Measurements from ENCODE around the gene ABCC5. TPM values are rescaled to one million over a fixed set of nuclear protein-coding genes. Genes with fewer than 3 reads are reported as not detected.

The ABCC5 gene
- total RNA-seq, 1 donor from 2014 or later, result 52.0 TPM

GRCh38 chr3:183885766-183886165 is 131.9 kb downstream of the ABCC5 start:
- Mint-ChIP-seq H3K36me3 (ENCODE audit: low read depth, unreplicated experiment) (no peaks in the 10 kb centered on the region), H3K27ac (ENCODE audit: unreplicated experiment) (no peak overlapping the region), H3K4me3 (ENCODE audit: unreplicated experiment) (peak overlapping the region; percentile 99), H3K27me3 (ENCODE audit: low read depth, unreplicated experiment) (peaks cover 18% of the 10 kb centered on the region), H3K9me3 (ENCODE audit: unreplicated experiment) (no peaks in the 10 kb centered on the region), H3K4me1 (ENCODE audit: low read depth, unreplicated experiment) (peaks cover 13% of the 10 kb centered on the region)
- H3K4me2 ChIP-seq (ENCODE audit: low read length), result no peak overlapping the region
- peaks cover 24% of the 10 kb centered on the region for H4K20me1 ChIP-seq (ENCODE audit: insufficient read depth, low read length)
- H3K79me2 ChIP-seq (ENCODE audit: insufficient read depth, low read length), result peaks cover 41% of the 10 kb centered on the region
- H3K27ac ChIP-seq (ENCODE audit: low read depth, low read length), result no peak overlapping the region
- peaks cover 9% of the 10 kb centered on the region for H3K4me1 ChIP-seq (ENCODE audit: insufficient read depth, low read length)
- no peak overlapping the region for H2AFZ ChIP-seq (ENCODE audit: low read depth, low read length)
- H3K9me3 ChIP-seq (ENCODE audit: insufficient read depth, low read depth, low read length), result no peaks in the 10 kb centered on the region
- TF ChIP-seq EZH2 (IDR thresholded peaks at IDR 0.05; ENCODE audit: insufficient read depth, low read length), result no peak
- TF ChIP-seq, protein P1, sequence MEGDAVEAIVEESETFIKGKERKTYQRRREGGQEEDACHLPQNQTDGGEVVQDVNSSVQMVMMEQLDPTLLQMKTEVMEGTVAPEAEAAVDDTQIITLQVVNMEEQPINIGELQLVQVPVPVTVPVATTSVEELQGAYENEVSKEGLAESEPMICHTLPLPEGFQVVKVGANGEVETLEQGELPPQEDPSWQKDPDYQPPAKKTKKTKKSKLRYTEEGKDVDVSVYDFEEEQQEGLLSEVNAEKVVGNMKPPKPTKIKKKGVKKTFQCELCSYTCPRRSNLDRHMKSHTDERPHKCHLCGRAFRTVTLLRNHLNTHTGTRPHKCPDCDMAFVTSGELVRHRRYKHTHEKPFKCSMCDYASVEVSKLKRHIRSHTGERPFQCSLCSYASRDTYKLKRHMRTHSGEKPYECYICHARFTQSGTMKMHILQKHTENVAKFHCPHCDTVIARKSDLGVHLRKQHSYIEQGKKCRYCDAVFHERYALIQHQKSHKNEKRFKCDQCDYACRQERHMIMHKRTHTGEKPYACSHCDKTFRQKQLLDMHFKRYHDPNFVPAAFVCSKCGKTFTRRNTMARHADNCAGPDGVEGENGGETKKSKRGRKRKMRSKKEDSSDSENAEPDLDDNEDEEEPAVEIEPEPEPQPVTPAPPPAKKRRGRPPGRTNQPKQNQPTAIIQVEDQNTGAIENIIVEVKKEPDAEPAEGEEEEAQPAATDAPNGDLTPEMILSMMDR (IDR thresholded peaks at IDR 0.05; ENCODE audit: insufficient read depth, low read depth, low read length), result no peak
- no peak for DNase-seq (ENCODE audit: low read depth)
- no peak for FAIRE-seq
- no peak overlapping the region for H3K9ac ChIP-seq (ENCODE audit: low read length)
- peaks cover 9% of the 10 kb centered on the region for H3K27me3 ChIP-seq (ENCODE audit: insufficient read depth, low read length)
- no peak overlapping the region for H3K4me3 ChIP-seq (ENCODE audit: insufficient read depth, low read depth, low read length)
- no peaks in the 10 kb centered on the region for H3K36me3 ChIP-seq (ENCODE audit: insufficient read depth, low read length)

DNA sequence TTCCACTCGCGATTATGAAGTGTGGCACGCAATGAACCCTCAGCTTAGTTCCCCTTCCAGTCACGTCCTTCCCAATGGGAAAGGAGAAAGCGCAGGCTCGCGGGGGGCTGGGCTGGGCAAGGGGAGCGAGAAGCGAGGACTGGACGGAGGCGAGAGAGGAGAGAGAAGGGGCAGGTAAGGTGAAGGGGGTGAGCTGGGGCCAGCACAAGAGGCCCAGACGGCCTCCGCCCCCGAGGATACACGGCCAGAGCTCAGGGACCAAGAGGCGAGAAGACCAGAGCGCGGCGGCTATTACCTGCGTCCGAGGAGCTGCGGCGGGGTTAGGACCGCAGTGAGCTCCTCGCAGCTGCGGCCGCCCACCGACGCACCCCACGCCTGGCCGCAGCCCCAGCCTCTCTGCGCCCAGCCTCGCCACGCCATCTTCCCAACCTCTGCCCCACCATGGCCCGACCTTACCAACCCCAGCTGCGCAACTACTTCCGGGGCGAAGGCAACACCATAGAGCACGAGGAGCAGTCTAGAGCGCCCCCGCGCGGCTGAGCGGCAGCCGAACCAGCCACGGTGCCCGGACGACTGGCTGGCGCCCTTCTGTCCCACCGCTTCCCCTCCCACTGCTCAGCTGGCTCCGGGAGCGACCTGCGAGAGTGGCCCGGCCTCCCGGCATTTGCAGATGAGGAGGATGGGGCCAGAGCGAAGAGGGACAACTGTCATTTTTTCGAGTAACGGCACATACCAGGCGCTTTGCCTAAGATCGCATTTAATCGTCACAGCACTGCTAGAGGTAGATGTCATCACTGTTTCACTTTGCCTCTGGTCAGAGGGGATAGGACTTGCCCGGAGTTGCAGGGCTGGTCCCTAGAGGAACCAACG is 133.0 kb downstream of the ABCC5 start, which contains the start of gene PARL:
TSS of gene PARL (minus strand) at position 454 of the 870 bp plus-strand sequence. CDS start at position 420, 34 bp downstream.
- Histone ChIP-seq H3K4me2 (ENCODE audit: low read length) (peak within 1 kb of the TSS; percentile 86), H3K36me3 (ENCODE audit: insufficient read depth, low read length) (no peaks in the 10 kb centered on the region), H4K20me1 (ENCODE audit: insufficient read depth, low read length) (peaks cover 32% of the 10 kb centered on the region), H3K9ac (ENCODE audit: low read length) (peak within 1 kb of the TSS; percentile 93), H3K79me2 (ENCODE audit: insufficient read depth, low read length) (peaks cover 50% of the 10 kb centered on the region), H3K4me1 (ENCODE audit: insufficient read depth, low read length) (peaks cover 9% of the 10 kb centered on the region), H3K27ac (ENCODE audit: low read depth, low read length) (peak within 1 kb of the TSS; percentile 78), H3K9me3 (ENCODE audit: insufficient read depth, low read depth, low read length) (no peaks in the 10 kb centered on the region), H3K4me3 (ENCODE audit: insufficient read depth, low read depth, low read length) (peak within 1 kb of the TSS; percentile 89), H2AFZ (ENCODE audit: low read depth, low read length) (peak within 1 kb of the TSS; percentile 94), H3K27me3 (ENCODE audit: insufficient read depth, low read length) (peaks cover 4% of the 10 kb centered on the region)
- Mint-ChIP-seq H3K4me3 (ENCODE audit: unreplicated experiment) (peak within 1 kb of the TSS; percentile 99), H3K27ac (ENCODE audit: unreplicated experiment) (peak within 1 kb of the TSS; percentile 96), H3K4me1 (ENCODE audit: low read depth, unreplicated experiment) (peaks cover 13% of the 10 kb centered on the region), H3K27me3 (ENCODE audit: low read depth, unreplicated experiment) (peaks cover 15% of the 10 kb centered on the region), H3K9me3 (ENCODE audit: unreplicated experiment) (no peaks in the 10 kb centered on the region), H3K36me3 (ENCODE audit: low read depth, unreplicated experiment) (no peaks in the 10 kb centered on the region)
- no peak for FAIRE-seq
- DNase-seq (ENCODE audit: low read depth), result peak; percentile 62
- TF ChIP-seq, protein P1 (IDR thresholded peaks at IDR 0.05; ENCODE audit: insufficient read depth, low read depth, low read length), result peak; percentile 81
- no peak for TF ChIP-seq EZH2 (IDR thresholded peaks at IDR 0.05; ENCODE audit: insufficient read depth, low read length)

DNA sequence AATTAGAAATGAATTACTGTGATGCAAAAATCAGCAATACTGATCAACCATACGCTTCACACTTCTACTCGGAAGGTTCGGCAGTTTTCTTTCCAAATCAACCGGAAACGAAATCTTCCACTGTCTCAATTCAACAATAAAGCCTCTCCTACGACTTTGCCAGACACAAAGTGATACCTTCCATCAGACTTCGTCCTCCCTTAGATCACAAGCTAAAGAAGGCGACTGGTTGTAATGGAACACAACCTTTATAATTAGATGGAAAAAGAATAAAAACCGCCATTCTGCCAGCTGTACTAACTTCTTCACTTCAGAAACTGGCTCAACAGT is 133.6 kb downstream of the ABCC5 start:
- Mint-ChIP-seq H3K4me3 (ENCODE audit: unreplicated experiment) (peak overlapping the region; percentile 99), H3K36me3 (ENCODE audit: low read depth, unreplicated experiment) (no peaks in the 10 kb centered on the region), H3K27me3 (ENCODE audit: low read depth, unreplicated experiment) (peaks cover 14% of the 10 kb centered on the region), H3K27ac (ENCODE audit: unreplicated experiment) (peak overlapping the region; percentile 96), H3K4me1 (ENCODE audit: low read depth, unreplicated experiment) (peaks cover 13% of the 10 kb centered on the region), H3K9me3 (ENCODE audit: unreplicated experiment) (no peaks in the 10 kb centered on the region)
- H3K36me3 ChIP-seq (ENCODE audit: insufficient read depth, low read length), result no peaks in the 10 kb centered on the region
- peaks cover 9% of the 10 kb centered on the region for H3K4me1 ChIP-seq (ENCODE audit: insufficient read depth, low read length)
- peaks cover 2% of the 10 kb centered on the region for H3K27me3 ChIP-seq (ENCODE audit: insufficient read depth, low read length)
- FAIRE-seq (no peak), DNase-seq (ENCODE audit: low read depth) (no peak)
- H4K20me1 ChIP-seq (ENCODE audit: insufficient read depth, low read length), result peaks cover 36% of the 10 kb centered on the region
- peaks cover 56% of the 10 kb centered on the region for H3K79me2 ChIP-seq (ENCODE audit: insufficient read depth, low read length)
- no peaks in the 10 kb centered on the region for H3K9me3 ChIP-seq (ENCODE audit: insufficient read depth, low read depth, low read length)
- H3K4me2 ChIP-seq (ENCODE audit: low read length), result peak overlapping the region; percentile 86
- peak overlapping the region; percentile 89 for H3K4me3 ChIP-seq (ENCODE audit: insufficient read depth, low read depth, low read length)
- H3K27ac ChIP-seq (ENCODE audit: low read depth, low read length), result peak overlapping the region; percentile 78
- peak overlapping the region; percentile 94 for H2AFZ ChIP-seq (ENCODE audit: low read depth, low read length)
- no peak for TF ChIP-seq EZH2 (IDR thresholded peaks at IDR 0.05; ENCODE audit: insufficient read depth, low read length)
- TF ChIP-seq, protein P1 (IDR thresholded peaks at IDR 0.05; ENCODE audit: insufficient read depth, low read depth, low read length), result no peak
- H3K9ac ChIP-seq (ENCODE audit: low read length), result peak overlapping the region; percentile 93

Data from astrocyte (in vitro differentiated cells and primary cell).